GM12873 (cell line): Measurements from ENCODE around the gene SIL1.

Experiments used
- CTCF ChIP-seq: IDR thresholded peaks from 2 replicates; pipeline ENCODE4 v1.5.1; 2012; ENCODE audit warnings: low read depth, mild to moderate bottlenecking, moderate library complexity, low read length, control low read depth; ENCODE audit not compliant: insufficient read depth; ENCODE audit errors: missing control alignments

Gene SIL1

GRCh38 chr5:138936225-138936967 lies 261.8 kb downstream of the SIL1 start:
- TF ChIP-seq CTCF: no peak

GRCh38 chr5:138935466-138935865 lies 262.7 kb downstream of the SIL1 start:
- no peak for TF ChIP-seq CTCF

GRCh38 chr5:138934971-138935370 lies 263.2 kb downstream of the SIL1 start:
- TF ChIP-seq CTCF: no peak

GRCh38 chr5:138933522-138934290 lies 264.5 kb downstream of the SIL1 start:
- TF ChIP-seq CTCF: no peak

- TF ChIP-seq CTCF: peak; percentile 19
Measured at GRCh38 chr5:138932171-138932810, 265.9 kb downstream of the SIL1 start.

- no peak for TF ChIP-seq CTCF
Measured at GRCh38 chr5:138930371-138931097, 267.6 kb downstream of the SIL1 start.
